Measurements from ENCODE around the gene CFTR. TPM values are rescaled to one million over a fixed set of nuclear protein-coding genes. Genes with fewer than 3 reads are reported as not detected.
A peak's percentile ranks its signal among the peaks of the same experiment; 100 is the strongest.

The CFTR gene
- total RNA-seq (2012; rRNA removed) (under 0.01 and 0.18 TPM in 2 replicates), polyA plus RNA-seq (2012; rRNA removed) (0.21 TPM in 1 of 2 replicates, not detected in the other), Bru-seq, nascent RNA (percentile 39 among the genes with signal in this experiment), BruChase-seq, experiment 1, labeled RNA remaining after a 6-hour chase (percentile 37 among the genes with signal in this experiment), BruChase-seq, experiment 2, labeled RNA remaining after a 2-hour chase (percentile 38 among the genes with signal in this experiment)
- 0.09 TPM in 1 of 2 replicates, not detected in the other for polyA plus RNA-seq (2012; cell fraction: cytosol; rRNA removed)
- 0.01 and 0.50 TPM in 2 replicates for polyA plus RNA-seq (2012; cell fraction: nucleus; rRNA removed; ENCODE audit: low replicate concordance)
- long read RNA-seq, partial matches to known transcripts: 0 of 3 reads
- long read RNA-seq, other reads (novel, unspliced or antisense): 3 of 3 reads

- WGBS, 2 experiments (ENCODE audit: extremely low coverage in 2 of 2, insufficient read length in 1 of 2): 2% methylated on average over 23 of the region's 45 CpGs; no CpG with 5 or more reads in 1 of the 2 experiments
- in situ Hi-C loops (cut with MboI; ENCODE audit: low sequenced_read_pairs) (no loop called here), intact Hi-C loops (cut with micrococcal nuclease) (no loop called here), dilution Hi-C loops (cut with HindIII; ENCODE audit: low sequenced_read_pairs, unreplicated experiment) (no loop called here)
- H3K27ac ChIP-seq (ENCODE audit: insufficient read depth, low read length): no peak within 1 kb of the TSS
- no peak within 1 kb of the TSS for H2BK20ac ChIP-seq (ENCODE audit: low read depth, low read length)
- peak within 1 kb of the TSS; percentile 51 for H3K4me3 ChIP-seq (ENCODE audit: insufficient read depth, low read depth, low read length)
- BruUV-seq (replicated peaks): no TSS peak
- CTCF ChIA-PET: no interaction called here
- peak within 1 kb of the TSS; percentile 16; the same call in 1 of the 2 replicates for H3K4ac ChIP-seq (ENCODE audit: low read depth, low read length)
- no peak for DNase-seq
- no peak for TF ChIP-seq MAZ (IDR thresholded peaks at IDR 0.05; ENCODE audit: borderline replicate concordance, low read depth, low read length)
- TF ChIP-seq NFE2L2 (IDR thresholded peaks at IDR 0.05; ENCODE audit: low read depth, low read length): no peak
- TF ChIP-seq MAFK (IDR thresholded peaks at IDR 0.05; ENCODE audit: low read depth, low read length): no peak
- TF ChIP-seq CHD1 (IDR thresholded peaks at IDR 0.05; ENCODE audit: low read depth, low read length): no peak
- TF ChIP-seq RAD21 (IDR thresholded peaks at IDR 0.05; ENCODE audit: low read length): no peak
- H2BK120ac ChIP-seq (ENCODE audit: low read depth, low read length): peak within 1 kb of the TSS; percentile 18; the same call in 1 of the 2 replicates
- H2AK9ac ChIP-seq (replicated peaks; ENCODE audit: low read depth, low read length, poor library complexity): peak within 1 kb of the TSS; percentile 9
- no peak within 1 kb of the TSS for H3K14ac ChIP-seq (replicated peaks; ENCODE audit: low read depth, low read length)
- H3K9ac ChIP-seq (ENCODE audit: low read depth, low read length): peak within 1 kb of the TSS; percentile 15; the same call in 1 of the 2 replicates
- peak within 1 kb of the TSS; percentile 75 for H2AFZ ChIP-seq (replicated peaks; ENCODE audit: low read length, poor library complexity)
- no peak within 1 kb of the TSS for H2BK15ac ChIP-seq (ENCODE audit: low read depth, low read length)
- peaks cover 12% of the 10 kb centered on the region for H3K27me3 ChIP-seq (ENCODE audit: control insufficient read depth, insufficient read depth, low read length)
- H4K5ac ChIP-seq (ENCODE audit: low read depth, low read length): no peak within 1 kb of the TSS; the same call in 1 of the 2 replicates
- no peak within 1 kb of the TSS for H4K91ac ChIP-seq (ENCODE audit: insufficient read depth, low read depth, low read length)
- no peak within 1 kb of the TSS for H2BK5ac ChIP-seq (ENCODE audit: low read depth, low read length, poor library complexity, severe bottlenecking)
- H3K18ac ChIP-seq (ENCODE audit: low read depth, low read length): no peak within 1 kb of the TSS; the same call in 1 of the 2 replicates
- no peak within 1 kb of the TSS; a peak in 1 of 4 replicates for H4K8ac ChIP-seq (ENCODE audit: low read depth in 2 of 2, low read length in 2 of 2)
- no peaks in the 10 kb centered on the region for H3K9me3 ChIP-seq (ENCODE audit: control insufficient read depth, insufficient read depth, low read length)
- no peak within 1 kb of the TSS for H3K56ac ChIP-seq (ENCODE audit: extremely low read depth, insufficient read depth, low read length)
- H3K23ac ChIP-seq (ENCODE audit: low read depth, low read length): peak within 1 kb of the TSS; percentile 17
- H3K9me1 ChIP-seq (ENCODE audit: insufficient read depth, low read length): no peaks in the 10 kb centered on the region
- no peak within 1 kb of the TSS for H2AK5ac ChIP-seq (ENCODE audit: low read depth, low read length)
- POLR2A ChIA-PET (ENCODE audit: unreplicated experiment): no interaction called here
- no peaks in the 10 kb centered on the region for H3K4me1 ChIP-seq (ENCODE audit: control insufficient read depth, insufficient read depth, low read length)
- ATAC-seq (ENCODE audit: low read depth): peak; percentile 75
- no peaks in the 10 kb centered on the region for H3K36me3 ChIP-seq (ENCODE audit: control insufficient read depth, insufficient read depth, low read length)
- H3K4me2 ChIP-seq (ENCODE audit: low read depth, low read length): peak within 1 kb of the TSS; percentile 42
- no peaks in the 10 kb centered on the region for H4K20me1 ChIP-seq (ENCODE audit: insufficient read depth, low read length)
- H3K79me1 ChIP-seq (ENCODE audit: low read depth in 1 of 2, low read length in 2 of 2): no peaks in the 10 kb centered on the region
These were observed at the start of gene CFTR for GRCh38 chr7:117479225-117480054. CFTR (plus strand) TSS chr7:117480025; CDS start chr7:117480095, 70 bp downstream.
